Measurements from ENCODE around the gene KARS1.

Gene KARS1

DNA sequence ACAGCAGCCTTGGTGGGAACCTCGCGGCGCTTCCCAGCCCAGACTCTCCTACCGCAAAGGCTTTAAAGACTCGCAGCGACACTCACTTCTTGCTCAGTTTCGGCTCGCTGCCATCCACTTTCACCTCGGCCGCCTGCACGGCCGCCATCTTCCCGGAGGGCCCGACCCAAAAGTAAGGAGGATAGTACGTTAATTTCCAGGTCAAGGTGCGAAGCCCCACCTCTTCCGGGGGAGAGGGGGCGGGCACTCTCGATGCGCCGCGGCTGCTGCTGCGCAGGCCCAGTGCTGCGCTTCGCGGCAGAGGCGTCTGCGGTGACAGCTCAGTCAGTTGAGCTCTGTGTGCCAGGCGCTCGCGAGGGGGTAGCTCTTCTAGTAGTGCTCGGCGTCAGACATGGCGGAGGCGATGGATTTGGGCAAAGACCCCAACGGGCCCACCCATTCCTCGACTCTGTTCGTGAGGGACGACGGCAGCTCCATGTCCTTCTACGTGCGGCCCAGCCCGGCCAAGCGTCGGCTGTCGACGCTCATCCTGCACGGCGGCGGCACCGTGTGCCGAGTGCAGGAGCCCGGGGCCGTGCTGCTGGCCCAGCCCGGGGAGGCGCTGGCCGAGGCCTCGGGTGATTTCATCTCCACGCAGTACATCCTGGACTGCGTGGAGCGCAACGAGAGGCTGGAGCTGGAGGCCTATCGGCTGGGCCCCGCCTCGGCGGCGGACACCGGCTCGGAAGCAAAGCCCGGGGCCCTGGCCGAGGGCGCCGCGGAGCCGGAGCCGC, at the start of gene KARS1, which contains the start of gene TERF2IP:
Gene KARS1, minus strand, starts transcription at position 174 of the 773 bp plus-strand sequence. Its CDS starts 26 bp downstream, at position 148.
Gene TERF2IP, plus strand, starts transcription at position 282 of the 773 bp plus-strand sequence. Its CDS starts 110 bp downstream, at position 392.
- peak; percentile 90 for DNase-seq (ENCODE audit: low read depth, low spot score)
- H3K9me3 ChIP-seq (ENCODE audit: insufficient read depth, low read length), result no peaks in the 10 kb centered on the region
- H3K36me3 ChIP-seq (ENCODE audit: insufficient read depth, insufficient read length, low read length), result peaks cover 44% of the 10 kb centered on the region

DNA sequence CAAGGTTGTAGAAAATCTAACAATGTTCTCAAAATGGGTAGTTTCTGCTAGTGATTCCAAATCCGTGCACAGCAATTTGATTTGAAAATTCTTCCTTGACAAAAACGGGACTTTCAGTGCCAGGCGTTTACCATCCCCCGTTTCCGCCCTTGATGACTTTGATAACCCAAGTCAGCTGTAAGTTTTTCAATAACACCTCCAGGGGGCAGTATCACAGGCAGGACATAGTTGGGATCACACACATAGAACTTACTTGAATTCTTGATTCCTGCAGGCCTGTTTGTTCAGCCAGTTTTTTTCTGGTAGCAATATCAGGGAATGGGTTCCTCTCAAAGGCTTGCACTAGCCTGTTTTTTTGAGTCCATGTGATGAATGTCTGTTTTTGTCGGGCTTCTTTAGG, 48.2 kb upstream of the KARS1 start:
- H3K27me3 ChIP-seq (ENCODE audit: insufficient read depth, insufficient read length), result no peaks in the 10 kb centered on the region
- DNase-seq (ENCODE audit: low read depth, low spot score), result peak; percentile 32

More for the DNA sequence above, at the start of gene KARS1, which contains the start of gene TERF2IP:
- Histone ChIP-seq H3K4me1 (ENCODE audit: insufficient read depth, insufficient read length) (peaks cover under 1% of the 10 kb centered on the region), H3K9ac (ENCODE audit: insufficient read length, low read depth) (peak within 1 kb of the TSS; percentile 100), H3K27me3 (ENCODE audit: insufficient read depth, insufficient read length) (no peaks in the 10 kb centered on the region), H3K4me3 (ENCODE audit: insufficient read length, low read depth) (peak within 1 kb of the TSS; percentile 99)
- TF ChIP-seq SUZ12 (IDR thresholded peaks at IDR 0.05; ENCODE audit: extremely low read depth, insufficient read depth, insufficient read length), result no peak
- TF ChIP-seq ZNF274 (IDR thresholded peaks at IDR 0.05; ENCODE audit: low read depth, low read length), result no peak
- TF ChIP-seq YY1 (IDR thresholded peaks at IDR 0.05; ENCODE audit: insufficient read depth, insufficient read length), result peak; percentile 86

DNA sequence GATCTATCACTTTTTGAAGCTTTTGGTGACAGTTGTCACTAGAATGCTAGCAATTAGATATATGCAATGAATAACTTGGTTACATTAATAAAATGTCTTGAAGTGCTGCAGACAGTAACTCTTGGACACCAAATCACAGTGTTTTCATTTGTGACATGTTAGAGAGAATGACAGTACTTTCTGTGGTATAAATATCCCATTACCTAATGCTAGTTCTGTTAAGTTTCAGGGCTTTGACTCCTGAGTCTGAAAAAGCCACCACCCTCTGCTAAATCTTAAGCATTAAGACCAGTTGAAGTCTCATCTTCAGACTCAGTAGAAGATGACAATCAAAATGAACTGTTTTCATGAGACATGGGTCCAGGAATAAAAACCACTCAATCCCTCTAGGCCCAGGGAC, 39.9 kb upstream of the KARS1 start:
- H3K9me3 ChIP-seq (ENCODE audit: insufficient read depth, low read length), result peaks cover 39% of the 10 kb centered on the region
- no peak overlapping the region for H3K4me3 ChIP-seq (ENCODE audit: insufficient read length, low read depth)
- no peaks in the 10 kb centered on the region for H3K4me1 ChIP-seq (ENCODE audit: insufficient read depth, insufficient read length)
- DNase-seq (ENCODE audit: low read depth, low spot score), result no peak
- no peaks in the 10 kb centered on the region for H3K36me3 ChIP-seq (ENCODE audit: insufficient read depth, insufficient read length, low read length)
- no peak overlapping the region for H3K9ac ChIP-seq (ENCODE audit: insufficient read length, low read depth)
- TF ChIP-seq SUZ12 (IDR thresholded peaks at IDR 0.05; ENCODE audit: extremely low read depth, insufficient read depth, insufficient read length) (no peak), YY1 (IDR thresholded peaks at IDR 0.05; ENCODE audit: insufficient read depth, insufficient read length) (no peak), ZNF274 (IDR thresholded peaks at IDR 0.05; ENCODE audit: low read depth, low read length) (no peak)
- H3K27me3 ChIP-seq (ENCODE audit: insufficient read depth, insufficient read length), result no peaks in the 10 kb centered on the region

More for the DNA sequence above, 48.2 kb upstream of the KARS1 start:
- Histone ChIP-seq H3K4me1 (ENCODE audit: insufficient read depth, insufficient read length) (no peaks in the 10 kb centered on the region), H3K9ac (ENCODE audit: insufficient read length, low read depth) (no peak overlapping the region), H3K36me3 (ENCODE audit: insufficient read depth, insufficient read length, low read length) (no peaks in the 10 kb centered on the region), H3K9me3 (ENCODE audit: insufficient read depth, low read length) (no peaks in the 10 kb centered on the region; the same call in 1 of the 2 replicates), H3K4me3 (ENCODE audit: insufficient read length, low read depth) (no peak overlapping the region)
- TF ChIP-seq YY1 (IDR thresholded peaks at IDR 0.05; ENCODE audit: insufficient read depth, insufficient read length), result no peak
- TF ChIP-seq ZNF274 (IDR thresholded peaks at IDR 0.05; ENCODE audit: low read depth, low read length), result no peak
- no peak for TF ChIP-seq SUZ12 (IDR thresholded peaks at IDR 0.05; ENCODE audit: extremely low read depth, insufficient read depth, insufficient read length)

DNA sequence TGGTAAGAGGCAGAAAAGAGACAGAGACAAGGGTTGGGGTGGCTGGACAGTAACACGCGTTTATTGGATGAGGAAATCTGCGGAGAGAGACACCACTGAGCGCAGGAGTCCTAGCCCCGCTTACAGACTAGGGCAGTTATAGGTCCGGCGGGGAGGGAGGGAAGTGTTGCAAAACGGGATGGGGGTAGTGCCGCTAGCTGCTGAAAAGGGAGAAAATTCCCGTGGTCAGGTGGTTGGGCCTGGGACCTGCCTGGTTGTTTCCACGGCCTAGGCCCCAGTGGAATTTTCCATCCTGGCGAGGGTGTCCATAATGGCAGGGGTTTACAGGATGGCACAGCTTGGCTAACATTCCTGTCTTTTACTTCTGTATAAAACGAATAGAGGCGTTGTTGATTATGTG, 34.8 kb upstream of the KARS1 start:
- no peak for TF ChIP-seq SUZ12 (IDR thresholded peaks at IDR 0.05; ENCODE audit: extremely low read depth, insufficient read depth, insufficient read length)
- no peak for TF ChIP-seq YY1 (IDR thresholded peaks at IDR 0.05; ENCODE audit: insufficient read depth, insufficient read length)
- no peaks in the 10 kb centered on the region for H3K4me1 ChIP-seq (ENCODE audit: insufficient read depth, insufficient read length)
- no peaks in the 10 kb centered on the region for H3K36me3 ChIP-seq (ENCODE audit: insufficient read depth, insufficient read length, low read length)
- H3K9ac ChIP-seq (ENCODE audit: insufficient read length, low read depth), result no peak overlapping the region
- no peak for DNase-seq (ENCODE audit: low read depth, low spot score)
- H3K9me3 ChIP-seq (ENCODE audit: insufficient read depth, low read length), result peaks cover 34% of the 10 kb centered on the region
- no peaks in the 10 kb centered on the region for H3K27me3 ChIP-seq (ENCODE audit: insufficient read depth, insufficient read length)
- no peak overlapping the region for H3K4me3 ChIP-seq (ENCODE audit: insufficient read length, low read depth)

DNA sequence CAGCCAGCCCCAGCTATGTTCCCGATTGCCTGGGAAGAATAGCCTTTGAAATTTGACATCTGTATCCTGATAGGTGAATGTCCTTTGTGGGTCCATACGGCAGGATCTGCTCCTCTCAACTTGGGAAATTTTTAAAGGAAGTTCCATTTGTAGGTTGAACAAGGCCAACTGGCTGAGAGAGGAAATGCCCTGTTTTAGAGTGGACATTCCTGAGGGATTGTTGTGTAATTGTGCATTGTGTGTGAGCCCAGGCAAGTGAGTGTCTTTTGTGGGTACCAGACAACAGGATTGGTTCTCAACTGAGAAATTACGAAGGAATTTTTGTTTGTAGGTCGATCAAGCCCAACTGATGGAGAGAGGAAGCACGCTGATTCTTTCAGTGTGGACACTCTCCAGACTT, 31.9 kb upstream of the KARS1 start:
- H3K36me3 ChIP-seq (ENCODE audit: insufficient read depth, insufficient read length, low read length), result no peaks in the 10 kb centered on the region
- TF ChIP-seq YY1 (IDR thresholded peaks at IDR 0.05; ENCODE audit: insufficient read depth, insufficient read length) (no peak), SUZ12 (IDR thresholded peaks at IDR 0.05; ENCODE audit: extremely low read depth, insufficient read depth, insufficient read length) (no peak), ZNF274 (IDR thresholded peaks at IDR 0.05; ENCODE audit: low read depth, low read length) (no peak)

DNA sequence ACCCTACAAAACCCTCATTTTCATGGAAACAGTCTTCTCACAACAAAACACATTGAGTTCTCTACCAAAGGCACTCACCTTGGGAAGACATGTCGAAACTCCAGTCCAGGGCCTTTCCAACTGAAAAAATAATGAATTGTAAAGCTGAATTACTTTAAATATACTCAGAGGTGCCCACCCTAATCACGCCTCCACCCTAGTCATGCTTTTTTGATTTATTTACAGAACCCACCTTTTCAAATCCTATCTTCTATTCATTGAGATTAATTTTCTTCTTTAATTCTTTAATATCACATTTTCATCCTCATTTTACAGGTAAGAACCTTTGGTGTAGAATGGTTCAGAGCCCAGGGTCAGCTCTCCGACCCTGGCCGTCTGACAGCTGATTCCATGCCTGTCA, 29.4 kb upstream of the KARS1 start, which contains the start of gene CPHXL2:
Gene CPHXL2, minus strand, starts transcription at position 101 of the 400 bp plus-strand sequence. Its CDS starts 10 bp downstream, at position 91.
- TF ChIP-seq ZNF274 (IDR thresholded peaks at IDR 0.05; ENCODE audit: low read depth, low read length) (no peak), YY1 (IDR thresholded peaks at IDR 0.05; ENCODE audit: insufficient read depth, insufficient read length) (no peak), SUZ12 (IDR thresholded peaks at IDR 0.05; ENCODE audit: extremely low read depth, insufficient read depth, insufficient read length) (no peak)
- Histone ChIP-seq H3K36me3 (ENCODE audit: insufficient read depth, insufficient read length, low read length) (no peaks in the 10 kb centered on the region), H3K27me3 (ENCODE audit: insufficient read depth, insufficient read length) (no peaks in the 10 kb centered on the region), H3K4me1 (ENCODE audit: insufficient read depth, insufficient read length) (no peaks in the 10 kb centered on the region), H3K4me3 (ENCODE audit: insufficient read length, low read depth) (no peak within 1 kb of the TSS), H3K9ac (ENCODE audit: insufficient read length, low read depth) (no peak within 1 kb of the TSS), H3K9me3 (ENCODE audit: insufficient read depth, low read length) (no peaks in the 10 kb centered on the region)
- DNase-seq (ENCODE audit: low read depth, low spot score), result no peak

More for the DNA sequence above, 31.9 kb upstream of the KARS1 start:
- Histone ChIP-seq H3K9me3 (ENCODE audit: insufficient read depth, low read length) (peaks cover 12% of the 10 kb centered on the region), H3K4me1 (ENCODE audit: insufficient read depth, insufficient read length) (no peaks in the 10 kb centered on the region), H3K27me3 (ENCODE audit: insufficient read depth, insufficient read length) (no peaks in the 10 kb centered on the region), H3K4me3 (ENCODE audit: insufficient read length, low read depth) (no peak overlapping the region), H3K9ac (ENCODE audit: insufficient read length, low read depth) (no peak overlapping the region)
- DNase-seq (ENCODE audit: low read depth, low spot score), result no peak

DNA sequence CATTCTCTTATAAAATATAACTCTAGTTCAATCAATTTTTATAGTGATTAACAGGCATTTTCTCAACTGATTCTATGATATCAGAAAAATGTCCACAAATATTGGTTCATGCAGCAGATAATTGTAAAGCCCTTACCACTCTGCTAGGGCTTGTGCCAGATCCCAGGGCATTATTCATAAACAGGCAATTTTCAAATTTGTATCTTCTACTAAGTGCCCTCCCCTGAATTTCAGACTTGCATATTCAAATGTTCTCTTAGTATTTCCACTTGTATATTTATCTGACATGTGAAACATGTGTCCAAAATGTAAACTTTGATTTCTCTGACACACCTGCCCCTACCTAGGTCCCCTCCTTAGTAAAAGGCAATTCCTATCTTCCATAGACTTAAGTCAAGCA, 20.0 kb upstream of the KARS1 start:
- TF ChIP-seq YY1 (IDR thresholded peaks at IDR 0.05; ENCODE audit: insufficient read depth, insufficient read length) (no peak), SUZ12 (IDR thresholded peaks at IDR 0.05; ENCODE audit: extremely low read depth, insufficient read depth, insufficient read length) (no peak), ZNF274 (IDR thresholded peaks at IDR 0.05; ENCODE audit: low read depth, low read length) (no peak)
- no peaks in the 10 kb centered on the region for H3K9me3 ChIP-seq (ENCODE audit: insufficient read depth, low read length)
- H3K4me1 ChIP-seq (ENCODE audit: insufficient read depth, insufficient read length), result no peaks in the 10 kb centered on the region
- DNase-seq (ENCODE audit: low read depth, low spot score), result no peak
- H3K4me3 ChIP-seq (ENCODE audit: insufficient read length, low read depth), result no peak overlapping the region
- no peak overlapping the region for H3K9ac ChIP-seq (ENCODE audit: insufficient read length, low read depth)
- no peaks in the 10 kb centered on the region for H3K36me3 ChIP-seq (ENCODE audit: insufficient read depth, insufficient read length, low read length)
- H3K27me3 ChIP-seq (ENCODE audit: insufficient read depth, insufficient read length), result no peaks in the 10 kb centered on the region
